8988T (cell line): ENCODE results near the gene OXT.

Experiments
- DNase-seq: peaks from one replicate; pipeline ENCODE4 v3.0.0; 2011

OXT gene

GRCh38 chr20:3115190-3116107, 44.0 kb downstream of the OXT start:
- DNase-seq = peak; percentile 88

GRCh38 chr20:3116341-3116740, 44.9 kb downstream of the OXT start:
- DNase-seq = no peak

- DNase-seq = peak; percentile 34
These were observed 46.5 kb downstream of the OXT start for GRCh38 chr20:3117839-3118379.

- no peak for DNase-seq
These were observed 47.6 kb downstream of the OXT start for GRCh38 chr20:3119044-3119443.

DNA sequence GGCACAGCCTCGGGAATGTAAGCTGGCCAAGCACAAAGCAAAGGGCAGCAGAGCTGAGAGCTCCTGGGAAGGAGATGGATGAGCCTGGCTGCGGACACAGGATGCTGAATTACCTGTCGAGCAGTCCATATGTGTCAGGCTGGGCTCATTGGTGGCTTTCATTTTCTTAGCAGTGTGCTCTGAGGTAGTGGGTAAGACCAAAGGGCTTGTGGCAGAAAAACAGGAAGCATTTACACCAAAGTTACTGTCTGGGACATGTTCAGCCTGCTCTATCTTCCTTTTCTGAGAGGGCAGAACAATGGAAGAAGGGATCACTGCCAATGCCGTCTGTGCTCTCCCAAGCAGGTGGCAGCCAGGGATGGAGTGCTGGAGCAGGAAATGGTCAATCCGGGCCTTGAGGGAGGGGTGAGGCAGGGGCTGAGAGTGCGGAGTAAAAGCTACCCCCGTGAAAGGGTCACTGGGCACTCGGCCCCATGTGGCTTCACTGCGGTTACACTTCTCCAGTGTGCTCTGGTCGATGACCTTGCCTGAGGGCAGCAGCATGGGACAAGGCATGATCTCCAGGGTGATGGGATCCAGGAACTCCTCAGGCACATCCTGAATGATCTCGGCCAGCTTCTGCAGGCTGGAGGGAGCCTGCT, 50.0 kb downstream of the OXT start:
- DNase-seq = no peak
